Vagina (tissue), 2 donors: ENCODE measurements around the gene CA4. TPM values are rescaled to one million over a fixed set of nuclear protein-coding genes. Genes with fewer than 3 reads are reported as not detected.
A peak's percentile ranks its signal among the peaks of the same experiment; 100 is the strongest.

Source experiments
- DNase-seq, 2 donors: peaks; one replicate each; pipeline ENCODE4 v3.0.0-alpha.2; 2017; ENCODE audit errors: extremely low spot score in 2 of 2
- H3K27ac ChIP-seq: fragments of 200-600 bp; sonication (generic); one replicate; pipeline ENCODE4 v1.5.1; 2019
- H3K27me3 ChIP-seq: fragments of 200-600 bp; sonication (generic); one replicate; pipeline ENCODE4 v1.5.1; 2019
- H3K36me3 ChIP-seq, 2 donors: fragments of 200-600 bp; sonication (generic); one replicate each; pipeline ENCODE4 v1.5.1; 2017 to 2019
- H3K4me1 ChIP-seq: fragments of 200-600 bp; sonication (generic); one replicate; pipeline ENCODE4 v1.5.1; 2019
- H3K4me3 ChIP-seq, 2 donors: fragments of 200-600 bp; sonication (generic); 1 replicate in 1 of 2; 2 replicates in 1 of 2; pipeline ENCODE4 v1.5.1; 2016 to 2019
- H3K9me3 ChIP-seq: fragments of 200-600 bp; sonication (generic); one replicate; pipeline ENCODE4 v1.5.1; 2019
- POLR2A ChIP-seq, 2 donors: fragments of 450-650 bp; IDR thresholded peaks; one replicate each; pipeline ENCODE4 v1.6.1; 2017; ENCODE audit warnings: antibody characterized with exemption in 2 of 2, mild to moderate bottlenecking in 2 of 2, moderate library complexity in 2 of 2
- POLR2AphosphoS5 ChIP-seq, 2 donors: sonication (generic); formaldehyde crosslinking; IDR thresholded peaks; one replicate each; pipeline ENCODE4 v1.9.0; 2017; ENCODE audit warnings: antibody characterized with exemption in 2 of 2, mild to moderate bottlenecking in 2 of 2, low read depth in 1 of 2; ENCODE audit not compliant: insufficient read depth in 1 of 2
- intact Hi-C: fragments of 100-400 bp; cut with DNase I; formaldehyde crosslinking; loops from one replicate; pipeline ENCODE4 v1.15.1; 2023
- total RNA-seq: library from RNA; depleted of rRNA; stranded (reverse); fragments of >200 nt; gene quantifications from one replicate; pipeline ENCODE4 v1.2.3, GENCODE V29; 2016
- TF ChIP-seq, protein P1 (sequence below), 3 experiments: fragments of 450-650 bp in 2 of 3; fragments of 200-600 bp in 1 of 3; sonication (generic) in 1 of 3; IDR thresholded peaks; one replicate each; pipeline ENCODE4 v1.5.1; 2017 to 2019; ENCODE audit warnings: antibody characterized with exemption in 3 of 3, mild to moderate bottlenecking in 2 of 3, moderate library complexity in 2 of 3

The CA4 gene
- total RNA-seq, 1 donor from 2014 or later = not detected

DNA sequence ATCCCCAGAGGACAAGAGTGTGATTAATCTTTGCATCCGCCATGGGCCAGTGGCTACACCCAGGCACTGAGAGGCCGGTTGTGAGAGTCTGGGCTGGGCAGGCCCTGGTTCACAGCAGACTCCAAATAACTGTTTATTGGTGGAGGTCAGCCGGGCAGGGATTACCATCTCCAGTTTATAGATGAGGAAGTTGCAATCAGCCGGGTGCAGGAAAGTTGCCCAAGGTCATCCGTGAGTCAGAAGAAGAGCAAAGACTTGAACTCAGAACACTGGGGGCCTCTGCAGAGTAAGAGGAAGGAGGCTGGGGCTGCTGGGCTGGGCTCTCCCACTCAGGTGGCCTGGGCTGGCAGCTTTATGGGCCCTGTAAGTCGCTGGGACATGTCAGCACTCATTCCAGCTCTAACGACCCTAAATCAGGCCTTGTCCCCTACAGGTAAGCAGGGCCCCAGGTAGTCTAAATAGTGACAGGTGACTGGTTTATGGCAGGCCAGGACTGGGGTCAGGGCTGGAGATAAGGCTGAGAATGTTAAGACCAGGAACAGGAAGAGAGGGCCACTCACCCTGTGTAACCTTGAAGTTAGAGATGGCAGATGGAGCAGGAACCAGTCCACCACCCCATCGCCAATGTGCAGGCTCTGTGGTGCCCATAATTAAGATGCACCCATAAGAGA, 2.1 kb upstream of the CA4 start:
- DNase-seq = no peak
- no peak for TF ChIP-seq POLR2A (IDR thresholded peaks at IDR 0.05)
- no peak for TF ChIP-seq POLR2AphosphoS5 (IDR thresholded peaks at IDR 0.05; ENCODE audit: insufficient read depth in 1 of 2, low read depth in 1 of 2)
- TF ChIP-seq, protein P1, sequence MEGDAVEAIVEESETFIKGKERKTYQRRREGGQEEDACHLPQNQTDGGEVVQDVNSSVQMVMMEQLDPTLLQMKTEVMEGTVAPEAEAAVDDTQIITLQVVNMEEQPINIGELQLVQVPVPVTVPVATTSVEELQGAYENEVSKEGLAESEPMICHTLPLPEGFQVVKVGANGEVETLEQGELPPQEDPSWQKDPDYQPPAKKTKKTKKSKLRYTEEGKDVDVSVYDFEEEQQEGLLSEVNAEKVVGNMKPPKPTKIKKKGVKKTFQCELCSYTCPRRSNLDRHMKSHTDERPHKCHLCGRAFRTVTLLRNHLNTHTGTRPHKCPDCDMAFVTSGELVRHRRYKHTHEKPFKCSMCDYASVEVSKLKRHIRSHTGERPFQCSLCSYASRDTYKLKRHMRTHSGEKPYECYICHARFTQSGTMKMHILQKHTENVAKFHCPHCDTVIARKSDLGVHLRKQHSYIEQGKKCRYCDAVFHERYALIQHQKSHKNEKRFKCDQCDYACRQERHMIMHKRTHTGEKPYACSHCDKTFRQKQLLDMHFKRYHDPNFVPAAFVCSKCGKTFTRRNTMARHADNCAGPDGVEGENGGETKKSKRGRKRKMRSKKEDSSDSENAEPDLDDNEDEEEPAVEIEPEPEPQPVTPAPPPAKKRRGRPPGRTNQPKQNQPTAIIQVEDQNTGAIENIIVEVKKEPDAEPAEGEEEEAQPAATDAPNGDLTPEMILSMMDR (IDR thresholded peaks at IDR 0.05) = no peak
- Histone ChIP-seq H3K27ac (no peak overlapping the region), H3K4me3 (no peak overlapping the region), H3K27me3 (peaks cover 7% of the 10 kb centered on the region), H3K9me3 (no peaks in the 10 kb centered on the region), H3K36me3 (no peaks in the 10 kb centered on the region), H3K4me1 (peaks cover 22% of the 10 kb centered on the region)
- intact Hi-C loops = no loop called here

DNA sequence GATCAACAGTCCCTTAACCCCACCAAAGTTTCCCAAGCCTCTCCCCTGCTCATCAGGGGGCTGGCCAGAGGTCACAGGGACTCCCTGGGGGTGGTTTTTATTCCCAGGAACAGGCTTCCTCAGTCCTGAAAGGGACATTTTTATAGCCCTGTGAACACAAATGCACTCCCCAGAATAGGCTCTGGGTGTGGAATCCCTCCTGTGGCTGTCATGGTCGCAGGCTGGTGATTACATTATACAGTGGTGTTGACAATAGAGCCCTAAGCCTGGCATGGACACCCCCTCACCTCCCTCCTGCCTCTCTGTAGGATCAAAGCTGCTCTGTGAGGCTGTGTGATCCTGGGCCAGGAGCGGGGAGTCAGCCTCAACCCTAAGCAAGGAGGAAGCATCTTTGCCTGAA, 1.4 kb upstream of the CA4 start:
- peaks cover 18% of the 10 kb centered on the region for H3K4me1 ChIP-seq
- intact Hi-C loops = no loop called here
- no peak for DNase-seq
- no peak overlapping the region for H3K27ac ChIP-seq
- H3K27me3 ChIP-seq = peaks cover 7% of the 10 kb centered on the region
- H3K36me3 ChIP-seq = no peaks in the 10 kb centered on the region
- TF ChIP-seq, protein P1 (IDR thresholded peaks at IDR 0.05) = no peak
- TF ChIP-seq POLR2AphosphoS5 (IDR thresholded peaks at IDR 0.05; ENCODE audit: insufficient read depth in 1 of 2, low read depth in 1 of 2) (no peak), POLR2A (IDR thresholded peaks at IDR 0.05) (no peak)
- H3K4me3 ChIP-seq = no peak overlapping the region
- H3K9me3 ChIP-seq = no peaks in the 10 kb centered on the region

DNA sequence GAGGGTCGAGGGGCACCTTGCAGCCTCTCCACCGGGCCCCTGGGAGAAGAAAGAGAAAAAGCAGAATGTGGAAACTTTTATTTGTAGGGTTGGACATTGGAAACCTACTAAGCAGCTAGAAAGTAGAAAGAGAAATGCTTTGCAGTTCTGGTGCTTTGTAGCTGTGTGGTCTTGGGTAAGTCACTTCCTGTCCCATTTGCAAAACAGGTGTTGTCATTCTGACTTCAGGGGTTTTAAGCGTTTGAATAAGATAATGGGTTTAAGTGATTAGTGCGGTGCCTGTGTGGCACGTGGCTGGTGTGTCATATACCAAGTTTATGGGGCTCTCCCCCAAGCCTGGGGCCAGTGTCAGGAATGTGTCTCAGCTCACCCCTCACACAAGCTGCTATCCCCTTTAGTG, 1.6 kb downstream of the CA4 start:
- Histone ChIP-seq H3K4me1 (peaks cover 37% of the 10 kb centered on the region), H3K4me3 (no peak overlapping the region), H3K27ac (no peak overlapping the region), H3K27me3 (peaks cover 7% of the 10 kb centered on the region), H3K36me3 (no peaks in the 10 kb centered on the region), H3K9me3 (no peaks in the 10 kb centered on the region)
- TF ChIP-seq POLR2AphosphoS5 (IDR thresholded peaks at IDR 0.05; ENCODE audit: insufficient read depth in 1 of 2, low read depth in 1 of 2) (no peak), POLR2A (IDR thresholded peaks at IDR 0.05) (no peak)
- TF ChIP-seq, protein P1 (IDR thresholded peaks at IDR 0.05) = no peak
- intact Hi-C loops = no loop called here
- DNase-seq = no peak

DNA sequence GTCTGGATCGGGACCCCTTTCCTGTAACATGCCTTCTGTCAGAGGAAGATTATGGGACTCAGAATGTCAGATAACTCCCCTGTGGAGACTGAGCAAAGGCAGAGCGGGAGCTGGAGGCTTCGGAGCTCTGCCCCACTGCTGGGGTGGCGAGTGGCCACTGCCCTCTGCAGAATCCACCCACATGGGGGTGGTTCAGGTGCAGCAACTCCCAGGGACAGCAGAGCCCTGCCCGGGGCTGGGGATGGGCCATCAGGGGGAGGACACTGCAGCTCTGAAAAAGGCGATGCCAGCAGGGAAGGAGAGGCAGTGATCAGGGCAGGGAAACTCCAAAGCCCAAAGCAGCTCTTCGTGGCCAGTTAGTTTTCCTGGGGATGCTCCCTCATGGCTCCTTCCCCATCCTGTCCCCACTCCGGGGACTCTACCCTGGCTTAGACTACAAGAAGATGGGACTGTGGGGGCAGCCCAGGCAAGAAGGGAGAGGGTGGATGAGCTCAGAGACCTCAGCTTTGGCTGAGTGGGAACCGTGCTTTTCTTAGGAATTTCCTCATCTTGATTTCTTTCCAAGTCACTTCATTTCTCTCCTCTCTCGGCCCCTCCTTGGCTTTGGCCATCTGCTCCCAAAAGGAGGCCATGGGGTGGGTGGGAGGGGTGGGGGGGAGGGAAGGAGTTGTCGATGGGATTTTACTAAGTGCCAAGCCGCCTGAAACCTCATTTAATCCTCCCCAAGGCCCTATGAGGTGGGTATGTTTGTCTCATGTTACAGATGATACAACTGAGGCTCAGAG, 4.0 kb downstream of the CA4 start:
- Histone ChIP-seq H3K36me3 (no peaks in the 10 kb centered on the region), H3K27me3 (peaks cover 7% of the 10 kb centered on the region), H3K9me3 (no peaks in the 10 kb centered on the region), H3K27ac (peak overlapping the region; percentile 63), H3K4me1 (peaks cover 37% of the 10 kb centered on the region), H3K4me3 (peak overlapping the region in 1 of 2 donors; percentile 9)
- TF ChIP-seq POLR2A (IDR thresholded peaks at IDR 0.05) = no peak
- TF ChIP-seq POLR2AphosphoS5 (IDR thresholded peaks at IDR 0.05; ENCODE audit: insufficient read depth in 1 of 2, low read depth in 1 of 2) = no peak
- TF ChIP-seq, protein P1 (IDR thresholded peaks at IDR 0.05) = no peak
- intact Hi-C loops = no loop called here
- no peak for DNase-seq
